HFFc6 (cell line): Measurements from ENCODE around the gene TTLL13. TPM values are rescaled to one million over a fixed set of nuclear protein-coding genes. Genes with fewer than 3 reads are reported as not detected.
A peak's percentile ranks its signal among the peaks of the same experiment; 100 is the strongest.

Experiments
- DNase-seq: peaks from one replicate; pipeline ENCODE4 v3.0.0-alpha.2; 2018
- H3K27ac Mint-ChIP-seq: 2 replicates; pipeline ENCODE4 v1.8.0; 2020; ENCODE audit warnings: mild to moderate bottlenecking, mixed read lengths
- H3K27me3 Mint-ChIP-seq: 2 replicates; pipeline ENCODE4 v1.8.0; 2021; ENCODE audit warnings: mild to moderate bottlenecking, moderate library complexity, mixed read lengths; ENCODE audit not compliant: insufficient read depth
- H3K36me3 Mint-ChIP-seq: 2 replicates; pipeline ENCODE4 v1.8.0; 2021; ENCODE audit warnings: low read depth, mixed read lengths
- H3K4me1 Mint-ChIP-seq: 2 replicates; pipeline ENCODE4 v1.8.0; 2020; ENCODE audit warnings: low read depth, mixed read lengths
- H3K4me3 Mint-ChIP-seq: 2 replicates; pipeline ENCODE4 v1.8.0; 2020; ENCODE audit warnings: mild to moderate bottlenecking, moderate library complexity, mixed read lengths
- H3K9me3 Mint-ChIP-seq: 2 replicates; pipeline ENCODE4 v1.8.0; 2020; ENCODE audit warnings: mild to moderate bottlenecking, mixed read lengths
- total RNA-seq, 6 experiments: library from RNA; stranded (reverse); fragmentation: NEBNext Ultra II Directional; extraction: Animal tissue kit (Norgen Biotek cat#: 25700); gene quantifications; 2 replicates in 1 of 6; 3 replicates in 5 of 6; pipeline ENCODE4 v1.2.3, GENCODE V29; 2021
- TF ChIP-seq, protein P1 (sequence below): fragments of 200-600 bp; sonication (generic); IDR thresholded peaks from 2 replicates; pipeline ENCODE4 v1.5.0; 2021; ENCODE audit warnings: antibody characterized with exemption, mild to moderate bottlenecking

Gene TTLL13
- total RNA-seq, 6 experiments from 2014 or later = 0.07 to 0.14 TPM; not detected in 4

DNA sequence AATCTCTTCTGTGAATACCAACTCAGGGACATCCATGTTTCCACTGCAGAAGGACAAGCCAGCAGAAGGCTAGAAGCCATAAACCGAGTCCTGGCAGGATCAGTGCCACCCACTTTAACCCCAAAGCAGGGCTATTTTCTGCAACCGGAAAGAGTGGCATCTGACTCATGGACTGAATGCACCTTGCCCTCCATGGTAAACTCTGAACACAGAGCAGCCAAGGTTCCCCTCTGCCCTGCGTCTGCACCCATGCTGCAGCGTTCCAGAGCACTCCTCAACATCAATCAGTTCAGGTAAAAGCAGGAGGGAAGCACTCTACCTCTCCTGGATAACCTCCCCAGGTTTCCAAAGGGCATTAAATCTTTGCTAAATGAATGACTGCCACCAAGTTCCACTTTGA lies 15.3 kb downstream of the TTLL13 start:
- H3K9me3 Mint-ChIP-seq = no peaks in the 10 kb centered on the region
- peak overlapping the region; percentile 97 for H3K27ac Mint-ChIP-seq
- peaks cover 53% of the 10 kb centered on the region for H3K4me1 Mint-ChIP-seq
- DNase-seq = no peak
- TF ChIP-seq, protein P1, sequence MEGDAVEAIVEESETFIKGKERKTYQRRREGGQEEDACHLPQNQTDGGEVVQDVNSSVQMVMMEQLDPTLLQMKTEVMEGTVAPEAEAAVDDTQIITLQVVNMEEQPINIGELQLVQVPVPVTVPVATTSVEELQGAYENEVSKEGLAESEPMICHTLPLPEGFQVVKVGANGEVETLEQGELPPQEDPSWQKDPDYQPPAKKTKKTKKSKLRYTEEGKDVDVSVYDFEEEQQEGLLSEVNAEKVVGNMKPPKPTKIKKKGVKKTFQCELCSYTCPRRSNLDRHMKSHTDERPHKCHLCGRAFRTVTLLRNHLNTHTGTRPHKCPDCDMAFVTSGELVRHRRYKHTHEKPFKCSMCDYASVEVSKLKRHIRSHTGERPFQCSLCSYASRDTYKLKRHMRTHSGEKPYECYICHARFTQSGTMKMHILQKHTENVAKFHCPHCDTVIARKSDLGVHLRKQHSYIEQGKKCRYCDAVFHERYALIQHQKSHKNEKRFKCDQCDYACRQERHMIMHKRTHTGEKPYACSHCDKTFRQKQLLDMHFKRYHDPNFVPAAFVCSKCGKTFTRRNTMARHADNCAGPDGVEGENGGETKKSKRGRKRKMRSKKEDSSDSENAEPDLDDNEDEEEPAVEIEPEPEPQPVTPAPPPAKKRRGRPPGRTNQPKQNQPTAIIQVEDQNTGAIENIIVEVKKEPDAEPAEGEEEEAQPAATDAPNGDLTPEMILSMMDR = no peak
- no peaks in the 10 kb centered on the region; the same call in none of the 2 replicates for H3K27me3 Mint-ChIP-seq
- H3K36me3 Mint-ChIP-seq = peaks cover 28% of the 10 kb centered on the region
- H3K4me3 Mint-ChIP-seq = peak overlapping the region; percentile 99

DNA sequence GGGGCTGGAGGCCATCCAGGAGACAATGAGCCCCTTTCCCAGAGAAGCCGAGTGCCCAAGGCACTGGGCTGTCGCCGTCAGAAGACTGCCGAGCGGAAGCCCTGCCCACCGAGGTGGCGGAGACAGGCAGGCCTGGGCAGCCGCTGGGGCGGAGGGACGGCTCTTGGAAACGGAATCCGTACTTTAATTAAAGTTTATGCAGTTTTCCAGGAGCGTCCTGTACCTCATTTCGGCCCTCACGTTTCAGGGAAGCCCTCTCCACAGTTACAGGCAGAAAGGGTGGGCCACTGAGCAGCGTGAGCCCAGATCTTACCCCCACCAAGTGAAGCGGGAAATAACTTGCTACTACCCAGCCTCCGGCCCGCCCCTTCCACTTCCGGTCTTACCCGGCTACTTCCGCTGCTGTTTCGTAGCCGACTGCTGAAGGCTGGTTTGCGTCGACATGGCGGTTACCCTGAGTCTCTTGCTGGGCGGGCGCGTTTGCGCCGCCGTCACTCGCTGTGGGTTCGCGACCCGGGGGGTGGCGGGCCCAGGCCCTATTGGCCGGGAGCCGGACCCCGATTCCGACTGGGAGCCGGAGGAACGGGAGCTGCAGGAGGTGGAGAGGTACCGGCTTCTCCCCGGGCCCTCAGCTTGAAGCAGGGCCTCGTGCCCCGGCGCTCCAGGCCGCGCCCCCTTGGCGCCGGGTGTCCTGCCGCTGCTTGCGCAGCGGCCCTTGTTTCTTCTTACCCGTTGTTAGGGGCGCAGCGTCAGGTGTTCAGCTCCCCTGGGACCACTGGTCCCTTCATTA lies 16.1 kb downstream of the TTLL13 start, which contains the start of gene NGRN:
Gene NGRN, plus strand, starts transcription at position 402 of the 790 bp plus-strand sequence. Its CDS starts 41 bp downstream, at position 443.
- peaks cover 61% of the 10 kb centered on the region for H3K4me1 Mint-ChIP-seq

DNA sequence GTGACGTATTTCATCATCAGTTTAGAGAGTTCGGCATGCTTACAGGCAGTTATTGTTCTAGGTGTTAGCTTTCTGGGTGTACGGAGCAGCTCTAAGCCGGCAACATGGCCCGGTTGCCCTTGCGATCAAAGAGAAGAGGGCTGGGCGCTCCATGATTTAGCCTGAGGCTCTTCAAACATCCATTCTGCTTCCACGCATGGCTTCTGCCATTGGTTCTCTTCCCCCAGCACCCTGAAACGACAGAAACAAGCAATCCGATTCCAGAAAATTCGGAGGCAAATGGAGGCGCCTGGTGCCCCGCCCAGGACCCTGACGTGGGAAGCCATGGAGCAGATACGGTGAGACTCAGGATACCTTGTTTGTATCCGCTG lies 16.7 kb downstream of the TTLL13 start:
- DNase-seq = peak; percentile 41
- TF ChIP-seq, protein P1 = no peak
- H3K27me3 Mint-ChIP-seq = no peaks in the 10 kb centered on the region; the same call in none of the 2 replicates
- peaks cover 62% of the 10 kb centered on the region for H3K4me1 Mint-ChIP-seq
- H3K36me3 Mint-ChIP-seq = peaks cover 37% of the 10 kb centered on the region
- no peaks in the 10 kb centered on the region for H3K9me3 Mint-ChIP-seq
- peak overlapping the region; percentile 97 for H3K27ac Mint-ChIP-seq
- peak overlapping the region; percentile 99 for H3K4me3 Mint-ChIP-seq

More for the DNA sequence above, 16.1 kb downstream of the TTLL13 start, which contains the start of gene NGRN:
- DNase-seq = peak; percentile 82
- TF ChIP-seq, protein P1 = no peak
- Mint-ChIP-seq H3K36me3 (peaks cover 36% of the 10 kb centered on the region), H3K4me3 (peak within 1 kb of the TSS; percentile 99), H3K27me3 (no peaks in the 10 kb centered on the region; the same call in none of the 2 replicates), H3K9me3 (no peaks in the 10 kb centered on the region), H3K27ac (peak within 1 kb of the TSS; percentile 97)

DNA sequence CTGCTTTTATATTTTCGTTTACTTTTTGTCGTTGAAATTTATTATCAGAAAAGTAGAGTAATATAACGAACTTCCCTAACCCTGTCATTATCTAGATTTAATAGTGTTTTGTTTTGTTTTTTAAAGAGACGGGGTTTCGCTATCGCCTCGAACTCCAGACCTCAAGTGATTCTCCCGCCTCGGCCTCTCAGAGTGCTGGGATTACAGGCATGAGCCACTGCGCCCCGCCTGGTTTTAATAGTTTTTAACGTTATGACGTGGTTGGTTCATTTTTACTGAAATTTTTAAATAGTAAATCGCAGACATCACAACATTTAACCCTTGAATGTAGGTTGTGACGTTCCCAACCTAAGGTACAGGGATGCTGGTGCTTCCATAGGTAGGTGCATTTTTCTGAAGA lies 17.1 kb downstream of the TTLL13 start:
- Mint-ChIP-seq H3K36me3 (peaks cover 42% of the 10 kb centered on the region), H3K9me3 (no peaks in the 10 kb centered on the region), H3K27ac (peak overlapping the region; percentile 97), H3K4me3 (peak overlapping the region; percentile 99), H3K27me3 (no peaks in the 10 kb centered on the region; the same call in none of the 2 replicates), H3K4me1 (peaks cover 62% of the 10 kb centered on the region)
- peak; percentile 9 for DNase-seq
- TF ChIP-seq, protein P1 = 0 out of 2 replicates have a peak, but pooled peaks have one; percentile 11

DNA sequence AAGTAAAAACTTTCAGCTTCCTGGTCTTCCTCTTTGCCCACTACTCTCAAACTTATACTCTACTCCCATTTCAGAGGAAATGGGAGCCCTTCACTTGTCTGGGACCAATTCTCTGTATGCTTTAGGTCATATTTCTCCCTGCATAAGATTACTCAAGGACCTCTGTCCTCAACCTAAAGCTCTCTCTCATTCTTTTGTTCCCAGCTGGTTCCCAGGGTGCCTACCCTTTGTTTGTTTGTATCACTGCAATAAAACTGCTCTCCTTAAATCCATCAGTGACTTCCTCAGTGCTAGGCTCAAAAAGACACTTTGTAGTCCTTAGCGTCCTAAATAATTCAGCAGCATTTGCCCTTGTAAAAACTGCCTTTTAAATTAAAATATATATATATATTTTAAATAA lies 19.1 kb downstream of the TTLL13 start:
- Mint-ChIP-seq H3K27ac (peak overlapping the region; percentile 10), H3K27me3 (no peaks in the 10 kb centered on the region; the same call in none of the 2 replicates), H3K4me1 (peaks cover 52% of the 10 kb centered on the region), H3K4me3 (peak overlapping the region; percentile 99), H3K9me3 (no peaks in the 10 kb centered on the region), H3K36me3 (peaks cover 56% of the 10 kb centered on the region)
- DNase-seq = no peak
- TF ChIP-seq, protein P1 = no peak
